ENCODE data around the gene NCAM1.

NCAM1 gene

GRCh38 chr11:112972399-112973145, 11.4 kb downstream of the NCAM1 start:
- H3K36me3 ChIP-seq (ENCODE audit: control insufficient read depth, insufficient read depth, low read length), result no peaks in the 10 kb centered on the region
- H3K4me1 ChIP-seq (ENCODE audit: control insufficient read depth, insufficient read depth, low read length), result no peaks in the 10 kb centered on the region
- no peak overlapping the region for H3K27ac ChIP-seq (ENCODE audit: low read depth, low read length)
- H3K9ac ChIP-seq (ENCODE audit: low read length), result no peak overlapping the region
- no peak overlapping the region for H3K4me3 ChIP-seq (ENCODE audit: low read length)
- H3K27me3 ChIP-seq (ENCODE audit: control insufficient read depth, insufficient read depth, low read length), result no peaks in the 10 kb centered on the region

DNA sequence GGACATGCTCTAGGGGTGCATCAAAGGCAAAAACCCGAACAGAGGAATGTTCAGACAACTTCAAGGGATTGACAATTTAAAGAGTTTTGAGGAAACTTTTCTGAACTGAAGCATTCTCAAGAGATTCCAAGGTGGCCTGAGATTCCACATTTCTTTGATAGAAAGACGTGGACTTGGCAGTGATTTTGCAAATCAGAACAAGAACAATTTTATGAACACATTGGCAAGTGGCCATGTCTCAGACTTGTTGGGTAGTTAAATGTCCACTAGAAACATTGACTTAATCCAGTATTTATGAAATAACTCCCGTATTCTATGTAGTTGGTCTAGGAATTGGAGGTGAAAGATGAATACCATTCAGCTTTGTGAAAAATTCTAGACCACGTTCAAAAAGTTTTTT, 13.8 kb downstream of the NCAM1 start:
- Histone ChIP-seq H3K4me1 (ENCODE audit: control insufficient read depth, insufficient read depth, low read length) (no peaks in the 10 kb centered on the region), H3K4me3 (ENCODE audit: low read length) (no peak overlapping the region), H3K27me3 (ENCODE audit: control insufficient read depth, insufficient read depth, low read length) (no peaks in the 10 kb centered on the region), H3K27ac (ENCODE audit: low read depth, low read length) (no peak overlapping the region), H3K9ac (ENCODE audit: low read length) (no peak overlapping the region), H3K36me3 (ENCODE audit: control insufficient read depth, insufficient read depth, low read length) (no peaks in the 10 kb centered on the region)

DNA sequence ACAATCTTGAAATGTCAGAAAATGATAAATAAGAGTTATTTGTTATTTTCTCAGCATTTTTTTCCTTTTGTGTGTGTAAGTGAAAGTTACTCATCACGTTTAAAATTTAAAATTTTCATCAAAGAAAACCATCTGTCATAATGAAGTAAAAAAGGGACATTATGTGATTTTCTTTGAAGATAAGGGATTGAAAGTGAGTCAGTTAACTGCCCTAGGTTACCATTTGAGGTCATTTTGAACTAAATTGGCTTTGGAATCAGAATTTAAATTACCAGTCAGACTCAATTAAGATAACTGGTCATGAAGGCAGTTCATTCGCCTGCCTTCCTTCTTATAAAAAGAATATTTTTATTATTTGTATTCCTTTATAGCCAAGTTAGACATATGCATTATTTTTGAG, 14.3 kb downstream of the NCAM1 start:
- no peaks in the 10 kb centered on the region for H3K27me3 ChIP-seq (ENCODE audit: control insufficient read depth, insufficient read depth, low read length)
- H3K4me1 ChIP-seq (ENCODE audit: control insufficient read depth, insufficient read depth, low read length), result no peaks in the 10 kb centered on the region
- no peaks in the 10 kb centered on the region for H3K36me3 ChIP-seq (ENCODE audit: control insufficient read depth, insufficient read depth, low read length)
- H3K4me3 ChIP-seq (ENCODE audit: low read length), result no peak overlapping the region
- no peak overlapping the region for H3K9ac ChIP-seq (ENCODE audit: low read length)
- H3K27ac ChIP-seq (ENCODE audit: low read depth, low read length), result no peak overlapping the region

GRCh38 chr11:112977755-112978154, 16.5 kb downstream of the NCAM1 start:
- H3K27ac ChIP-seq (ENCODE audit: low read depth, low read length), result no peak overlapping the region
- no peak overlapping the region for H3K4me3 ChIP-seq (ENCODE audit: low read length)
- no peaks in the 10 kb centered on the region for H3K36me3 ChIP-seq (ENCODE audit: control insufficient read depth, insufficient read depth, low read length)
- no peaks in the 10 kb centered on the region for H3K27me3 ChIP-seq (ENCODE audit: control insufficient read depth, insufficient read depth, low read length)
- H3K9ac ChIP-seq (ENCODE audit: low read length), result no peak overlapping the region
- H3K4me1 ChIP-seq (ENCODE audit: control insufficient read depth, insufficient read depth, low read length), result no peaks in the 10 kb centered on the region

- no peaks in the 10 kb centered on the region for H3K4me1 ChIP-seq (ENCODE audit: control insufficient read depth, insufficient read depth, low read length)
- no peaks in the 10 kb centered on the region for H3K27me3 ChIP-seq (ENCODE audit: control insufficient read depth, insufficient read depth, low read length)
- no peak overlapping the region for H3K9ac ChIP-seq (ENCODE audit: low read length)
Observed at GRCh38 chr11:112983887-112984286, 22.7 kb downstream of the NCAM1 start.

GRCh38 chr11:112989198-112989597, 28.0 kb downstream of the NCAM1 start:
- H3K27ac ChIP-seq (ENCODE audit: low read depth, low read length), result no peak overlapping the region
- H3K4me1 ChIP-seq (ENCODE audit: control insufficient read depth, insufficient read depth, low read length), result no peaks in the 10 kb centered on the region
- H3K4me3 ChIP-seq (ENCODE audit: low read length), result no peak overlapping the region
- H3K9ac ChIP-seq (ENCODE audit: low read length), result no peak overlapping the region
- no peaks in the 10 kb centered on the region for H3K27me3 ChIP-seq (ENCODE audit: control insufficient read depth, insufficient read depth, low read length)
- H3K36me3 ChIP-seq (ENCODE audit: control insufficient read depth, insufficient read depth, low read length), result no peaks in the 10 kb centered on the region

More at GRCh38 chr11:112983887-112984286, 22.7 kb downstream of the NCAM1 start:
- Histone ChIP-seq H3K36me3 (ENCODE audit: control insufficient read depth, insufficient read depth, low read length) (no peaks in the 10 kb centered on the region), H3K4me3 (ENCODE audit: low read length) (no peak overlapping the region), H3K27ac (ENCODE audit: low read depth, low read length) (no peak overlapping the region)

- H3K36me3 ChIP-seq (ENCODE audit: control insufficient read depth, insufficient read depth, low read length), result no peaks in the 10 kb centered on the region
- H3K9ac ChIP-seq (ENCODE audit: low read length), result no peak overlapping the region
- no peaks in the 10 kb centered on the region for H3K4me1 ChIP-seq (ENCODE audit: control insufficient read depth, insufficient read depth, low read length)
- H3K27ac ChIP-seq (ENCODE audit: low read depth, low read length), result no peak overlapping the region
- H3K4me3 ChIP-seq (ENCODE audit: low read length), result no peak overlapping the region
- no peaks in the 10 kb centered on the region for H3K27me3 ChIP-seq (ENCODE audit: control insufficient read depth, insufficient read depth, low read length)
Observed at GRCh38 chr11:112993808-112994207, 32.6 kb downstream of the NCAM1 start.

DNA sequence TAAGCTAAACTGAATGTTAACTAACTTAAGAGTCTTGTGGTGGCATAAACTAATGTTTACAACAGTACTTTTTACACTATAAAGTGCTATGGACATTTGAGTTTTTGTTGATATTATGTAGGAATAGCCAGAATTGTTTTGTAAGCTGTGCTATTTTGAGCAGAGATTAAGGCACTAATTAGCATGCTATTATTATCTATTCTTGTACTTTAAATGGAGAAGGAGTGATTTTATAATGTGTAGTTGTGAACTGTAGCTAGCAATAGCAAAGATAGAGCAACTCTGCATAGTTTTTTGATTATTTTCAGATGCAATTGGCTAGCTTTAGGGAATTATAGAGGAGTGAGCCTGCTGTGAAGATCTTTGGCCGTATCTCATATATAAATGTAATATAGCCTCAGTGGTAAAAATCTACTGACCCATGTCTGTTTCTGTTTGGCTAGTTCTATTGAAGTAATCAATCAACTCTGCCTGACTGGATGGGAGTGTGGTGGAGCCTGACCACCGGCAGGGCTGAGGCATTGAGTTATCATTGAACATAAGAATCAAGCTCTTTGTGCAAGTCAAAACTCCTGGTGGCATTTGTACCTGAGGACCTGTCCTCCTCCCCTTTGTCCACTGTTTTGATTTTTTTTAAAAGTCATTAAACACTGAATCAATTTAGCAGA, 34.3 kb downstream of the NCAM1 start:
- no peaks in the 10 kb centered on the region for H3K4me1 ChIP-seq (ENCODE audit: control insufficient read depth, insufficient read depth, low read length)
- no peak overlapping the region for H3K27ac ChIP-seq (ENCODE audit: low read depth, low read length)
- no peak overlapping the region for H3K4me3 ChIP-seq (ENCODE audit: low read length)
- H3K9ac ChIP-seq (ENCODE audit: low read length), result no peak overlapping the region
- no peaks in the 10 kb centered on the region for H3K36me3 ChIP-seq (ENCODE audit: control insufficient read depth, insufficient read depth, low read length)
- H3K27me3 ChIP-seq (ENCODE audit: control insufficient read depth, insufficient read depth, low read length), result no peaks in the 10 kb centered on the region

- Histone ChIP-seq H3K27ac (ENCODE audit: low read depth, low read length) (no peak overlapping the region), H3K36me3 (ENCODE audit: control insufficient read depth, insufficient read depth, low read length) (no peaks in the 10 kb centered on the region), H3K4me1 (ENCODE audit: control insufficient read depth, insufficient read depth, low read length) (peaks cover 3% of the 10 kb centered on the region), H3K27me3 (ENCODE audit: control insufficient read depth, insufficient read depth, low read length) (no peaks in the 10 kb centered on the region), H3K4me3 (ENCODE audit: low read length) (no peak overlapping the region), H3K9ac (ENCODE audit: low read length) (no peak overlapping the region)
Observed at GRCh38 chr11:112996994-112997393, 35.8 kb downstream of the NCAM1 start.

- no peaks in the 10 kb centered on the region for H3K36me3 ChIP-seq (ENCODE audit: control insufficient read depth, insufficient read depth, low read length)
- H3K27me3 ChIP-seq (ENCODE audit: control insufficient read depth, insufficient read depth, low read length), result no peaks in the 10 kb centered on the region
- peaks cover 3% of the 10 kb centered on the region for H3K4me1 ChIP-seq (ENCODE audit: control insufficient read depth, insufficient read depth, low read length)
- no peak overlapping the region for H3K27ac ChIP-seq (ENCODE audit: low read depth, low read length)
- H3K4me3 ChIP-seq (ENCODE audit: low read length), result no peak overlapping the region
- no peak overlapping the region for H3K9ac ChIP-seq (ENCODE audit: low read length)
Observed at GRCh38 chr11:112997857-112998466, 36.7 kb downstream of the NCAM1 start.

DNA sequence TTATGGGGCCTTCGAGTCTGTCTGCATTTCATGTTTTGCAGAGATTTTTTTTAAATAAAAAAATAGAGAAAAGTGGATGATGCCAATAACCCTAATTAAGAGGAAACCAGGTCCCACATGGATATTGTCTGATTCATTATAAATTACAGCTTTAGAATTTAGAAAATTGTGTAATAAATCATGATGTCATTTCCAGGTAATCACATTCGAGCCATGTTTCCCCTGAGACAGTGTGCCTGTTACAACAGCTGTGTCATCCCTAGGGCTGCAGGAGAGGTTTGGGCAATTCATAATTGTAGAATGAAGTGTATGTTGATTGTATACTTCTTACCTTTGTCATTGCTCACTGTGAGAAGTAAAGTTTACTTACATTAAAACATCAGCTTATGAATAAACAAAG, 38.3 kb downstream of the NCAM1 start:
- Histone ChIP-seq H3K4me1 (ENCODE audit: control insufficient read depth, insufficient read depth, low read length) (peaks cover 3% of the 10 kb centered on the region), H3K9ac (ENCODE audit: low read length) (no peak overlapping the region), H3K27ac (ENCODE audit: low read depth, low read length) (no peak overlapping the region), H3K27me3 (ENCODE audit: control insufficient read depth, insufficient read depth, low read length) (no peaks in the 10 kb centered on the region), H3K4me3 (ENCODE audit: low read length) (no peak overlapping the region), H3K36me3 (ENCODE audit: control insufficient read depth, insufficient read depth, low read length) (no peaks in the 10 kb centered on the region)

DNA sequence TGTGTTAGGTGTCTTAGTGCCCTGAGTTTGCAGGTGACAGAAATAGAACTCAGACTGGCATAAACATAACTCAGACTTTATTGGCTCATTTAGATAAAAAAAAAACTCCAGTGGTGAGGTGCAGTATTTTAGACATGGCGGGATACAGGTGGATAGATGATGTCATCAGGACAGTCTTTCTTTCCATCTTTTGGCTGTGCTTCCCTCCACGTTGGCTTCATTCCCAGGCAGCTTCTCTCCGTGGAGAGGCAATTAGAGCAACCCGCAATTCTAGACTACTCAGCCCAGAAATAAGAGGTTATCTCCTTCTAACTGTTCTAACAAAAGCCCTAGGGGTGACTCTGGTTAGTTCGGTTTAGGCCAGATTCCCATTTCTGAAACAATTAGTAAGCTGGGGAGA, 40.5 kb downstream of the NCAM1 start:
- Histone ChIP-seq H3K27ac (ENCODE audit: low read depth, low read length) (no peak overlapping the region), H3K4me1 (ENCODE audit: control insufficient read depth, insufficient read depth, low read length) (peaks cover 3% of the 10 kb centered on the region)

More for the DNA sequence above, 40.5 kb downstream of the NCAM1 start:
- Histone ChIP-seq H3K36me3 (ENCODE audit: control insufficient read depth, insufficient read depth, low read length) (no peaks in the 10 kb centered on the region), H3K27me3 (ENCODE audit: control insufficient read depth, insufficient read depth, low read length) (no peaks in the 10 kb centered on the region), H3K9ac (ENCODE audit: low read length) (no peak overlapping the region), H3K4me3 (ENCODE audit: low read length) (no peak overlapping the region)
